ENCODE results near the gene LRRK2.

DNA sequence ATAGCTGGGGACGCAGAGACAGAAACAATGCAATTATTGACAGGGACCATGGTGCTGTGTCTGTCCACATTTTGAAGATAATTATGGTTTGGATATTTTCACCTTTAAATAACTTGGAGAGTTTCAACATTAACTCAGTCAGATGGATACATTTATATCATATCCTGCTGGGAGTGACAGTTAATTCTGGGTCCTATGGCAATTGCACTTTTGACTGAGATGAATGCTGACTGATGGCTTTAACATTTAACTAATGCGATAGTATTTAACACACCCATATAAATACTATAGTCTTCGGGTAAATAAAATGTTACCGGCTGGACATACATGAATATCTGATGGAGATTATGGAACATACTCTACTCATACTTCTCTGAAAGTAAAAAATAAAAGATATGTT is 118.3 kb downstream of the LRRK2 start:
- TF ChIP-seq, protein P1, sequence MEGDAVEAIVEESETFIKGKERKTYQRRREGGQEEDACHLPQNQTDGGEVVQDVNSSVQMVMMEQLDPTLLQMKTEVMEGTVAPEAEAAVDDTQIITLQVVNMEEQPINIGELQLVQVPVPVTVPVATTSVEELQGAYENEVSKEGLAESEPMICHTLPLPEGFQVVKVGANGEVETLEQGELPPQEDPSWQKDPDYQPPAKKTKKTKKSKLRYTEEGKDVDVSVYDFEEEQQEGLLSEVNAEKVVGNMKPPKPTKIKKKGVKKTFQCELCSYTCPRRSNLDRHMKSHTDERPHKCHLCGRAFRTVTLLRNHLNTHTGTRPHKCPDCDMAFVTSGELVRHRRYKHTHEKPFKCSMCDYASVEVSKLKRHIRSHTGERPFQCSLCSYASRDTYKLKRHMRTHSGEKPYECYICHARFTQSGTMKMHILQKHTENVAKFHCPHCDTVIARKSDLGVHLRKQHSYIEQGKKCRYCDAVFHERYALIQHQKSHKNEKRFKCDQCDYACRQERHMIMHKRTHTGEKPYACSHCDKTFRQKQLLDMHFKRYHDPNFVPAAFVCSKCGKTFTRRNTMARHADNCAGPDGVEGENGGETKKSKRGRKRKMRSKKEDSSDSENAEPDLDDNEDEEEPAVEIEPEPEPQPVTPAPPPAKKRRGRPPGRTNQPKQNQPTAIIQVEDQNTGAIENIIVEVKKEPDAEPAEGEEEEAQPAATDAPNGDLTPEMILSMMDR (IDR thresholded peaks at IDR 0.05), result no peak
- no peak for TF ChIP-seq ZFX (IDR thresholded peaks at IDR 0.05; ENCODE audit: borderline replicate concordance)
